Retina (tissue), 1 donor: ENCODE data around the gene RARS2.

Experiments used
- DNase-seq: peaks from one replicate; pipeline ENCODE4 v3.0.0-alpha.2; 2016

The RARS2 gene

DNA sequence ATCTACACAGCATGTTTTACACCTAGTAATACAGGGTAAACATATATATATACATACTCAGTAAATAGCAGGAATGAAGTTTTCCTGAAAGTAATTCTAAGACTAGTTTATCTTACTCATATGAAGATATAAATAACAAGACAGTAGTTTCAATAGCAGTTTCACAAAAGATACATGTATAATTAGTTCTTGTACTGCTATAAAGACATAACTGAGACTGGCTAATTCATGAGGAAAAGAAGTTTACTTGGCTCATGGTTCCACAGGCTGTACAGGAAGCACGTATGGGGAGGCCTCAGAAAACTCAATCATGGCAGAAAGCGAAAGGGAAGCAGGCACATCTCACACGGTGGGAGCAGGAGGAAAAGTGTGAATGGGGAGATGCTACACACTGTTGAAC lies 16.9 kb downstream of the RARS2 start:
- no peak for DNase-seq

GRCh38 chr6:87572021-87572420 lies 17.8 kb downstream of the RARS2 start:
- DNase-seq = no peak

- DNase-seq = no peak
These were observed 28.8 kb downstream of the RARS2 start for GRCh38 chr6:87561017-87561416.

GRCh38 chr6:87558446-87558845 lies 31.3 kb downstream of the RARS2 start:
- no peak for DNase-seq

DNA sequence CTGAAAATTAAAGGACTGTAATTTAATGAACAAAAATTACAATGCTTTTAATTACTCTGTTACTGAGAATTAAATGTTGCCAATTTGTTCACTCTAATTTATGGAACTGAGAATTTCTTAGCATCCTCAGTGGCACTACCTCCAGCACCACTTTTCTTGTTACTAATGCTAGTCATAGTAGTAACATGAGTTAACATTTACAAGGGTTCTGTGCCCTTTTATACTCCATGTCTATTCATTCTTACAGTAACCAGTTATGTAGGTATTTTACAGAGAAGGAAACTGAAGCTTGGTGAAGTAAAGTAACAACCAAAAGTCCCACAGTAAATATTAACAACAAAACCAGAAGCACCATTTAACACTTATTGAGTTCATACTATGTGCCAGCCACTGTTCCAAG lies 34.3 kb downstream of the RARS2 start:
- no peak for DNase-seq

DNA sequence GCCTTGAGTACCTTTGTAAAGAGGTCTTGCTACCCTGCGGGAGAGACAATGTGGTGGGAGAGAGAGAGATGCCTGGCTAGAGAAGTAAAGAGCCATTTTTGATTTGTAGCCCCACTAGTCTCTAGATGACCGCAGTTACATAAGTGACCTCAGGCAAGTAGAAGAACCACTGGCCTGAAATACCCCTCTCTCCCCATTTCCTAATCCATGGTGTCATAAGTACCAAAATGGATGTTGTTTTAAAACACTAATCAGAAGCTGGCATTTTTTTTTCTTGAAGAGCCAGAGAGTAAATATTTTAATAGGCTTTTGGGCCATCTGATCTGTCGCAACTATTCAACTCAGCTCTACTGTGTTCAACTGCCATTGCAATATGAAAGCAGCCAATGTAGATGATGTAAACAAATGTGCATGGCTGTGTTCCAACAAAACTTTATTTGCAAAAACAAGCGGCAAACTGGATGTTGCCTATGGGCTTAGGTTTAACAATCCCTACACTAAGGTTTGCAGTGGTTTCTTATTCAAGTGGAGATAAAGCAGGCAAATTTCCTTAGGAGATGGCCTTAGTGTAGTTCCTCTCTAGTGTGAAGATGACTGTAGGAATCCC lies 36.5 kb downstream of the RARS2 start:
- DNase-seq = no peak

GRCh38 chr6:87551799-87552198 lies 38.0 kb downstream of the RARS2 start:
- DNase-seq = no peak

- DNase-seq = no peak
These were observed 45.4 kb downstream of the RARS2 start for GRCh38 chr6:87544474-87544735.

- DNase-seq = no peak
These were observed 45.9 kb downstream of the RARS2 start for GRCh38 chr6:87543696-87544473.

DNA sequence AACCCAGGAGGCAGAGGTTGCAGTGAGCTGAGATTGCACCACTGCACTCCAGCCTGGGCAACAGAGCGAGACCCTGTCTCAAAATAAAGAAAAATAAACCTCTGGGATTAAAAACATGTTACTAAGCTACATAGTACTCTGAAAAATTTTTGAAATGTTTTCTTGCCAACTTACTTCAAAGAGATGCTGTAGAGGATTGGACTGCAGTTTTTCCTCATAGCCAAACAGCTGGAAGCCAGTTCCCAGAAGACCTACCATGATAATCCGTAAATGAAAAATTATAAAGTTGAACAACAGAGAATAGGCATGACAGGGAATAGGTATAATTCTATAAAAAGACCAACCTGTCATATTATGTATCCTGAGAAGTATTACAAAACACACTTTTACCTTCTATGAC lies 48.0 kb downstream of the RARS2 start:
- no peak for DNase-seq

DNA sequence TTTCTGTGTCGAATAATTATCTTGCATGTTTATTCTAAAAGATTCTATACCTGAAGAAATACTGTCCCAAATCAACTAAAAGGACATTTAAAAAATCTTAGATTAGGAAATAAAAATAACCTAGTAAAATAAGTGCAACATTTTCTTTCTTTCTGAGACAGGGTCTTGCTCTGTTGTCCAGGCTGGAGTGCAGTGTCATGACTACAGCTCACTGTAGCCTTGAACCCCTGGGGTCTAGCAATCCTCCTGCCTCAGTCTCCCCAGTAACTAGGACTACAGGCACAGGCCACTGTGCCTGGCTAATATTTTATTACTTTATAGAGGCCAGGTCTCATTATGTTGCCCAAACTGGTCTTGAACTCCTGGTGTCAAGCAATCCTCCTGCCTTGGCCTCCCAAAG lies 48.7 kb downstream of the RARS2 start:
- no peak for DNase-seq

DNA sequence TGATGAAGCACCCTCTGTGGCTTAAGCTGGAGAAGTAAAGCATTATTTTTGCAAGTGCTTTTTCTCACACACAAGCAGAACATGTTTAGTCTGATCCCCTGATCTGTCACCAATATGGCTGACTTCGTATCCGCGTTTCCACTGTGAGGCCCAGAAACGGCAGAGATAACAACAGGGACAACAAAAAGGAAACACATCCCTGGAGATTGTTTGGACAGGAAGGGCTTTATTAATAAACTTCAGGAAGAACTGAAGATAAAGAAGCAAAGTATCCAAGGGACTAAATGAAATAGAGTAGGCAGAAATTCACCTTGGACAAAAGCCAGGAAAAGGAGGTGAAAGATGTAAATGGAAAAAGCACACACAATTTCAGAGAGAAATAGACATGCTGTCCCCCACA lies 49.2 kb downstream of the RARS2 start:
- no peak for DNase-seq

DNA sequence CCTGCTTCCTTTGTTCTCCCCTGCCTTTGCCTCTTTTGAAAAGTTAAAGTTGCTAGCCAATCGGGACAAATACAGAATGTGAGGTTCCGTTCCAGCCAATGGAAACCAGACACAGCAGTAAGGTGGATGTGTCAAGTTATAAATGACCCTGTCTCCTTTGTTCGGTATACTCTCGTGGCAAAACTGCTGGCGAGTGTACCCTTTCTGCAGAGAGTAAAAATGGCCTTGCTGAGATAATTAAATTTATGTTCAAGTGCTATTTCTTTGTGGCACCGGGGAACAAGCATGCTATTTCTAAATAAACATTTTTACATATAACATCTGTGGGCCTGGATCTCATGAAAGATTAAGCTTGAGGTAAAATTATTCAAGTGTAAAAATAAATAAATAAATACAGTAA lies 50.2 kb downstream of the RARS2 start:
- DNase-seq = no peak

DNA sequence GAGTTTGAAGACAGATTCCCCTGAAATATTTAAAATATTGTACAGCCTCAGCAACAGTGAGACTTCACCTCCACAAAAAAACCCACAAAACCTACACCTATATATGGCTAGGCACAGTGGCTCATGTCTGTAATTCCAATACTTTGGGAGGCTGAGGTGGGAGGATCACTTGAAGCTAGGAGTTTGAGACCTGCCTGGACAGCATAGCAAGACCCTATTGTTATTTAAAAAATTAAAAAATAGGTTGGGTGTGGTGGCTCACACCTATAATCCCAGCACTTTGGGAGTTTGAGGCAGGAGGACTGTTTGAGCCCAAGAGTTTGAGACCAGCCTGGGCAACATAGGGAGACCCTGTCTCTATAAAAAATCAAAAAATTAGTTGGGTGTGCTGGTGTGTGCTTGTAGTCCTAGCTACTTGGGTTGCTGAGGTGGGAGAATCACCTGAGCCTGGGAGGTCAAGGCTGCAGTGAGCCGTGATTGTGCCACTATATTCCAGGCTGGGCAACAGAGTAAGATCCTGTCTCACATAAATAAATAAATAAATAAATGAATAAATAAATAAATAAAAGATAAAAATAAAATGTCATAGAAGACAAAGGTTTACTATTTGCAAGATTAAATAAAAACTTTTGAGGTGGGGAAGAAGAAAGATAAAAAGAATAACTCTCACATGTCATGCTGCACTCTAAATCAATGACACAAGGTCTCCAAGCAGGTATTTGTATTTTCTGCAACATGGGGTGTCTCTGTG lies 51.1 kb downstream of the RARS2 start:
- DNase-seq = no peak

- no peak for DNase-seq
These were observed 55.3 kb downstream of the RARS2 start for GRCh38 chr6:87534377-87535047.

DNA sequence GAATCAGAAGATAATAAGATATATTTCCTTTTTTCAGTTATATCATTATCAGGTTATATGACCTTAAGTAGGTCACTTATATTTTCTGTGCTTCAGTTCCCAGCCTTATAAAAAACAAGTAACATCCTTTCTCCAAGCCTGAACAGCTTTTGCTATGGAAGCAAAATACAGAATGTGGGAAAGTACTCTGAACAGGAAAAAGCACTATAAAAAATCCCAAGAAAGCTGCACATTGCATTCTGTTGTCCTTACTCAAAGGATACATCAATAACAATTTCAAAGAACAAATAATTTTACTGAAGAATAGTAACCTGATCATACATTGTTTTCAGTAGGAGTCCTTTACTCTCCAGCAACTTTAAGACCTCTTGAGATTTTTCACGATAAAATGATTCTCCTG lies 60.6 kb downstream of the RARS2 start:
- no peak for DNase-seq

- DNase-seq = no peak
These were observed 67.1 kb downstream of the RARS2 start for GRCh38 chr6:87522686-87523085.

- DNase-seq = no peak
These were observed 71.3 kb downstream of the RARS2 start for GRCh38 chr6:87518453-87518852.

DNA sequence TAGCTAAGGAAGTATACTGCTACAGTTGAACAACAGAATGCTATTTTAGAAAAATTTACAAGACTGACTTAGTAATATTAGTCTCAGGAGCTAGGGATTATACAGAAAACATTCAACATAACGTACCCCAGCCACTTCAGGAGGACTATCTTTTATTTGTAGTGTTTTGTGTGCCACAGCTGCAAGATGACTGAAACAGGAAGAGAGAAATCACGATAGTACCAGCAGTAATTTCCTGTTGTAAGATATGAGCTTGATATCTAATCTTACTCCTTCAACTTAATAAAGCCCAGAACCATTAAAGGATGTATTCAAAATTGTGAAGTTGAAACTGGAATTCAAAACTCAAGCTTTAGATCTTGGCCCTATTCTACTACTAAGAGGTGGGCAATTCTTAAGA lies 75.0 kb downstream of the RARS2 start:
- no peak for DNase-seq

DNA sequence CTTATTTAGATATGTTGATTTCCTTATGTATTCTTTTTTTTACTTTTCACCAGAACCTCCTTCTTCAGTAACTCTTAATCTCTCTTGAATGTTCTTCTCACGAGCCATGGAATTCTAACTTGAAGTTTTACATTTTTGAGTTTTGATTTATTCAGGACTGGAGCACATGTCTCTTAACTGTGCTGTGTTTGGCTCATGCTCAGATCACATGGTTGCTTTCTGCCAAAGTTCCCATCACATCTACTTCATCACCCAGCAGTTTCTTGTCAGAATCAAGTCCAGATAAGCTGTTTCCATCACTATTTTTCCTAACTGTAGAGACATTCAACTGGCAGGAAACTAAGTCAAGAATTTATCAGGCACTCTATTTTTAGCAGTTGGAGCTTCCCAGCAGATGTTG lies 85.3 kb downstream of the RARS2 start:
- DNase-seq = no peak

GRCh38 chr6:87501809-87502572 lies 87.8 kb downstream of the RARS2 start:
- no peak for DNase-seq

DNA sequence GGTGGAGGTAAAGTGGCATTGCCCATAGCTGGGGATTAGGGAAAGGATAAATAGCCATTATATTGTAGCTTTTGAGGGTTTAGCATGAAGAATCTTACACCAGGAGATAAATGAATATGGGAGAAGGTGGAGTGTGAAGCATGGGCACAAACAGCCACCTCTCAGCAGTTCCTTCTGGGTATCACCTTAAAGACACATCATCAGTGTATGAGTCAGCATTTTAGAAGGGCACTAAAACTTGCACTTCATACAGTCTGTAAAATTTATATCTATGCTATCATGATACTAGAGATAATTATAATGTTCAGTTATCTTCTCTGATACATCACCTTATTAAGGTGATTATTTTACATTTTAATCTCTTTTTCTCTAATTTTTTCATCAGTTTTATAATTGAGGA lies 91.7 kb downstream of the RARS2 start:
- DNase-seq = no peak

- no peak for DNase-seq
These were observed 94.9 kb downstream of the RARS2 start for GRCh38 chr6:87494761-87495422.
